EL (cell line): Measurements from ENCODE around the gene CPNE2.

Experiments
- DNase-seq: peaks from one replicate; pipeline ENCODE4 v3.0.0-alpha.2; 2016

The CPNE2 gene

GRCh38 chr16:57125969-57126368 lies 33.6 kb downstream of the CPNE2 start:
- no peak for DNase-seq

- DNase-seq = no peak
Observed at GRCh38 chr16:57126411-57126810, 34.0 kb downstream of the CPNE2 start.

GRCh38 chr16:57127037-57127763 lies 34.8 kb downstream of the CPNE2 start:
- DNase-seq = no peak

GRCh38 chr16:57127836-57128235 lies 35.5 kb downstream of the CPNE2 start:
- DNase-seq = no peak

GRCh38 chr16:57128771-57129389 lies 36.5 kb downstream of the CPNE2 start:
- DNase-seq = no peak

GRCh38 chr16:57130950-57131321 lies 38.6 kb downstream of the CPNE2 start:
- no peak for DNase-seq

- no peak for DNase-seq
Observed at GRCh38 chr16:57131351-57131970, 39.1 kb downstream of the CPNE2 start.

GRCh38 chr16:57132470-57132869 lies 40.1 kb downstream of the CPNE2 start:
- DNase-seq = no peak

GRCh38 chr16:57133031-57133430 lies 40.6 kb downstream of the CPNE2 start:
- no peak for DNase-seq

- no peak for DNase-seq
Observed at GRCh38 chr16:57133886-57134285, 41.5 kb downstream of the CPNE2 start.

- no peak for DNase-seq
Observed at GRCh38 chr16:57134982-57135381, 42.6 kb downstream of the CPNE2 start.

GRCh38 chr16:57137043-57137442 lies 44.7 kb downstream of the CPNE2 start:
- no peak for DNase-seq

- no peak for DNase-seq
Observed at GRCh38 chr16:57137566-57138273, 45.3 kb downstream of the CPNE2 start.

- DNase-seq = no peak
Observed at GRCh38 chr16:57138281-57138935, 46.0 kb downstream of the CPNE2 start.

- no peak for DNase-seq
Observed at GRCh38 chr16:57140931-57141668, 48.7 kb downstream of the CPNE2 start.

GRCh38 chr16:57141822-57142631 lies 49.6 kb downstream of the CPNE2 start:
- no peak for DNase-seq

- no peak for DNase-seq
Observed at GRCh38 chr16:57143149-57143921, 51.0 kb downstream of the CPNE2 start.

GRCh38 chr16:57144027-57144426 lies 51.6 kb downstream of the CPNE2 start:
- DNase-seq = no peak

GRCh38 chr16:57145046-57146021 lies 53.0 kb downstream of the CPNE2 start:
- DNase-seq = no peak
